HG03442 (cell line): Measurements from ENCODE around the gene GTPBP2.

Source experiments
- ATAC-seq: cut with Tn5 transposase; IDR thresholded peaks from one replicate; pipeline ENCODE4 v1.9.1; 2021; ENCODE audit warnings: mild to moderate bottlenecking, moderate library complexity; ENCODE audit not compliant: unreplicated experiment

Gene GTPBP2, protein sequence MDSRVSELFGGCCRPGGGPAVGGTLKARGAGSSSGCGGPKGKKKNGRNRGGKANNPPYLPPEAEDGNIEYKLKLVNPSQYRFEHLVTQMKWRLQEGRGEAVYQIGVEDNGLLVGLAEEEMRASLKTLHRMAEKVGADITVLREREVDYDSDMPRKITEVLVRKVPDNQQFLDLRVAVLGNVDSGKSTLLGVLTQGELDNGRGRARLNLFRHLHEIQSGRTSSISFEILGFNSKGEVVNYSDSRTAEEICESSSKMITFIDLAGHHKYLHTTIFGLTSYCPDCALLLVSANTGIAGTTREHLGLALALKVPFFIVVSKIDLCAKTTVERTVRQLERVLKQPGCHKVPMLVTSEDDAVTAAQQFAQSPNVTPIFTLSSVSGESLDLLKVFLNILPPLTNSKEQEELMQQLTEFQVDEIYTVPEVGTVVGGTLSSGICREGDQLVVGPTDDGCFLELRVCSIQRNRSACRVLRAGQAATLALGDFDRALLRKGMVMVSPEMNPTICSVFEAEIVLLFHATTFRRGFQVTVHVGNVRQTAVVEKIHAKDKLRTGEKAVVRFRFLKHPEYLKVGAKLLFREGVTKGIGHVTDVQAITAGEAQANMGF

DNA sequence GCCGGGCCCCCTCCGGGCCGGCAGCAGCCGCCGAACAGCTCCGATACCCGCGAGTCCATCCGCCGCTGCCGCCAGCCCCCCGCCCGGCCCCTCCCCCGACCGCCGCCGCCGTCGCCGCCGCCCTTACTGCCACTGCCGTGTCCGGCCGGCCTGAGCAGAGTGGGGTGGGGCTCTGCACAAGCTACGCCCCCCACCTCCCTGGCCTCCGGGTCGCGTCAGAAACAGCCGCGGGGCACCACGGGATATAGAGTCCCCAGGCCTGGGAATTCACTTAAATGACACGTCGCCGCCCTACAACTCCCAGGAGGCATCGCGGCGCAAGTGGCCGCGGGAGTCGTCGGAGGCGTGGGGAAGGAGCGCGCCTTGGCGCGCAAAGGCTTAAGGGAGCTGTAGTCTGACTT lies at the start of gene GTPBP2:
TSS of gene GTPBP2 (minus strand) at position 161 of the 401 bp plus-strand sequence. CDS start at position 59, 102 bp downstream.
- peak; percentile 83 for ATAC-seq

DNA sequence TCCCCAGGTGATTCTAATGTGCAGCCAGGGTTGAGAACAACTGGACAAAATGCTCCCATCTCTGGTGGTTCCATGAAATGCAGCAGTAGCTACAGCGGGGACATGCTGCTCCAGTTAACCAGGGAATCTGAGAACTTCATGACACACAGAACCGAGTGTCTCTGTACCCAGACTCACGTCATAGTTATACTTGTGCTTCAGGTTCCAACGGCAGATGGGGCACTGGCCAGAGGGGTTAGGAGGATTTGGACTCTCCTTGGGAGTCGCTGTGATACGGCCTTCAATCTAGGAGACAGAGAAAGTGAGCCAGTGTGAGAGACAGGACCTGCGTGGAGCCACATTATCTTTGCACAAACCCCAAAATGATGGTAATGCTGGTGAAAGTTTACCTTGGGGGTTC lies 49.3 kb upstream of the GTPBP2 start:
- no peak for ATAC-seq

DNA sequence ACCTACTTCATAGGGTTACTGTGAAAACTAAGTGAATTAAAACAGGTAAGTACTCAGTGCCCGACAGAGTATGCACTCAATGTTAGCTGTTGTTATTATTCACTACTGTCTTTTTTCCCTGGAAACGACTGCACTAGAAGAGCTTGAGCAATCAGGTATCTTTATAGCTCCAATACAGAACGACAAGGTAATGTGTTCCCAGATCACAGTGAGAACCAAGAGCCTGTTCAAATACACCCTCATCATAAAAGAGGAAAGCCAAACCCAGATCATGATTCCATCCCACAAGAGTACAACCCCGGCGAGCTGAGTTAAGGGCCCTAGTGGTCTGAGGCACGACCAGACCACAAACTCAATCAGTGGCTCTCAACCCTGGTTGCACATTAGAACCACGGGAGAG lies 48.7 kb upstream of the GTPBP2 start:
- ATAC-seq = no peak

DNA sequence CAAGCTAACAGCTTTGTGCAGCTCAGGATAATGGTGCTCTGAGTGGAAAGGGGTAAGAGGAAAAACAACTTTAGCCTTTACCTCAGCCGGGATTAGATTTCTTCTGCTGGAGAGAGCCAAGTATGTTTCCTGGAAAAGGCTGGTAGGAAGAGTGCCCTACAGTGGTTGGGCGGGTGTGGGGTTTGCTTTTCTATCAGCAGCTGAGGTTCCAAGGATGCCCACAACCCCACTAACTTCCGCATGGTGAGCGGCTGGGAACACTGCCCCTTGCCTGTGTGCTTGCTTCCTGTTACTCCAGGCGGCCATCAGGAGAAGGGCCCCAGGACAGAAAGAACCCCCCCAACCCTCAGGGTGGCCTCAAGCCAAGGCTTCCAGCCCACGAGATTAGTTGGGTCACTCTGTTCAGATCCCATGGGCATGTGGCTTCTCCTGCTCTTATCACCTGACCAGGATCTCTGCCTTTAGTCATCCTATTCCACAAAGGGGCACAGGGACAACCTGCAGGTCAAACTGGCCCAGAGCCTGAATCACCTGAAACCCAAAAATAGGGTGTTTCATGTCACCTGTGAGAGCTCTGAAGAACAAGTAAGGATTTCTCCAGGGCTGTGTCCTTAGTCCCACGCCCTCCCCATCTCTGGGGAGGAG lies 48.0 kb upstream of the GTPBP2 start:
- no peak for ATAC-seq

DNA sequence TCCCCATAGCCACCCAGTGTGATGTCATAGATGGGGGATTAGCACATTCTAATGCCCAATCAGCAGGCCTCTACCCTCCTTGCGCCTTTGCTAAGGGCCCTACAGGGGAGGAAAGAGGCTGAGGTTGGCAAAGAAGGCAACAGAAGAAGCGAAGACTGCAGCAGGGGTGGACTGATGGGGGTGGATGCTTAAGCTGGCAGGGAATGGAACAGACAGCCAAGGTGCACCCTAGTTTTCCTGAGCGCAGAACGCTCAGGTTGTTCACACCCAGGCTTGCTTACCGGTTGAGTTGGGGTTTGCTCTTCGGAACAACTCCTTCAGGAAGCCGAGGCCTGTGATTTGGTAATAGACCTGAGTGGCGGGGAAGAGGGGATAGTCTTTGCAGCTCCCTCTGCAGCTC lies 45.9 kb upstream of the GTPBP2 start:
- ATAC-seq = no peak

DNA sequence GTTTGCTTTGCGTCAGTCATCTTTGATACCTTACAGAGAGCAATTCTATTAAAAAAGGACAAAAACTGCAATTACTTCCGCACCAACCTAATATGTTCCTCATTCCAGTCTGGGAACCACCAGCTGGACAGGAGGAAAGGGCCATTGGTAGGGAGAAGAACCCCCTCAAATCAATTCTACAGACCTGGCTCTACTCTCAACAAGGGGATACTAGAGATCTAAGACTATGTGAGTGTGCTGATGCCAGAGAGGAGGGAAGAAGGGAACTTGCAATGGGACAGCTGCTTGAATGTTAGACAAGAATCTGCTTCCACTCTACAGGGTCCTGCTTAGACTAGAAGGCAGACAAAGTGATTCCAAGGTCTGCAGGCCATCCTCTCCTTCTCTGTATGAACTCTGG lies 45.2 kb upstream of the GTPBP2 start:
- no peak for ATAC-seq

DNA sequence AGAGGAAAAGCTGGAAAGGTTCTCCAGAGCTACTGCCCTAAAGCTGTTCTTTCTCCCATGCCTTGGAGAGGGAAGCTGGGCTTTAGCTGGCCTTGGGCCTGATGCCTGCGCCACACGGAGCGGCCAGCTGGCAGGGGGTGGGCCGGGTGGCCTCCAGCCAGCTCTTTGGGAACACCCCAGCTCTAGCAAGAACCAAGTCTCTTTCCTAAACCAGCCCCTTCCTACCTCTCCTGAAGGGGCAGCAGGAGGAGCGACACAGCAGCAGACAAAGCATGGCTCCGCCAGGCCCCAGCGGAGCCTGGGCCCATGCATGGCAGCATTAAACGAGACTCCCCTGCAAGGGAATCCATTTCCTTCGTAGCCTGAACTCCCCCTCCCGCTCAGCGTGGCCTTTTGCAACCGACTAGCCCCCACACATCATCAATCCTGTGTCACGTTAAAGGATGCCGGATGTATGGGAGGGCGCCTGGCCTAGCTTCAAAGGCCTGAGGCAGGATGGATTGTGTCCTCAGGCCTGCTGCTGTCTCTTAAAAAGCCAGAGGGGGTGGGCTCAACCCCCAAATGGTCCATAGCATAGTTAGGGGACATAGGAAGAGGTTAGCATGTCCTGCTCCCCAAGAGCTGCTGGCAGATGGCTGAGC lies 44.5 kb upstream of the GTPBP2 start:
- ATAC-seq = no peak

DNA sequence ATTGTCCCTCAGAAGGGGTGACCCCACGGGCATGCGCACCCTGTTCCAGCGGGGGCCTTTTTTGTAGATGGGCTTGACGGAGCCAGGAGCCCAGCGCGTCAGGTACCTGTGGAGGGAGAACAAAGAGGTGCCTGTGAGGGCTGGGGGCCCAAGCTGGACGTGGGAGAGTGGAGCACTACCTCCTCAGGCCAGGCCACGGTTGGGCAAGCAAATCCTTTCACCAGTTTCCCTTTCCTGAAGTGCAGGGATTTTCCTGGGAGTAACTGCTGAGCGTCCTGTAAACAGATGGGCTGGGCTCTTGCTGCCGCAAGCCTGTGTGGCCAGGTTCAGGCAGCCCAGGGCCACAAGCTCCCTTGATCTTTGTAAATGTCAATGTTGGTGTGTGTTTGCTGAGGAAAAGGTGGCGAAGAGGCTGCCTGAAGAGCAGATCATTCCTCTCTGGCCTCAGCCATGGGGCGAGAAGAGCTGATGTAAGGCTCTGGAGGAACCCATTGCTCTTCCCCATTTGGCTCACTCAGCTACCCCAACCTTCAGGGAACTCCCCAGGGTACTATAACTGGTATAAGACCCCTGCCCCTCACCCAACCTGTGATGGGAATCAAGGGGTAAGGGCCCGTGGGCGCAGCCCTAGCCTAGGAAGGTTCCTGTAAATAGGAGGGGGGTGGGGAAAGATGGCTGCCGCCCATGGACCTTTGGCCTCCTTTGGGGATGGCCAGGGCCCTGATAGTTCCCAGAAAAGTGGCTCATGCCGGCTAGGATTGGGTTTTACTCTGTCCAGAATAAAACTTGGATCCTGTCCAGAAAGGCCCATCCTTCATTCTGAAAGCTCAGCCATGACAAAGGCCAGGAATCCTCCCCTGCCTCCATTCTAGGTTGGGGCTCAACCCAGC lies 43.0 kb upstream of the GTPBP2 start:
- no peak for ATAC-seq

DNA sequence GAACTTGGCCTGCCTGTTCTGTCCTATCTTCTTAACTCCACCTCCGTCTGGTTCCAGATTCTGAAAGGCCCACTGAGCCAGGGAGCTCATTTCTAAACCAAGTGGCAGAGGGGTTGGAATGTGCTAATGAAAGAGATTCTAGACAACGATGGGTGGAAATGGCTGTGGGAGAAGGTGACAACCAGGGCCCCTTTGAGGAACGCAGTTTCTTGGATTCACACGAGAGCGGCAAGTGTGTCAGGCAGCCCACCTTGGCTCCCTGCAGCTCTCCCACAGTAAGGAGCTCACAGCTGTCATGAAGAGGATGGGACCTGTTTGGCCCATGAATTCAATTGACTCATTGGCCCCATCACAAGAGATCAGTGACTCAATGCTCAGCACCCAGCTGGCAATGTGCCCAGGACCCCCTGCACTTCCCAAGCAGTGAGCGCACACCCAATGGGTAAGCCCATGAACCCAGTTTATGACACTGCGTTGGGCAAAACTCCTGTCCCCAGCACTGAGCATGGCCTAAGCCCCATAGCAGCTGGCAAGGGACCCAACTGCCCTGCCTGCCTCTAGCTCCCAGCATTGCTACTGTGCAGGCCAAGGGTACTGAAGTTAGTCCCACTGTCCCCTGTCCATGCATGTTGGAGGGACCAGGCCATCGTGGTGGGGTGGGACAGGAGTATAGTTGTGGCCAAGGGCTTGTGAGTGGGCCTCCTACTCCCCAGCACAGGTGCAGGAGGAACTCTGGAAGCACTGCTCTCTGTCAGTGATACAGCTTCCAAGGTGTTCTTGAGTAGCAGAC lies 42.1 kb upstream of the GTPBP2 start:
- ATAC-seq = no peak

DNA sequence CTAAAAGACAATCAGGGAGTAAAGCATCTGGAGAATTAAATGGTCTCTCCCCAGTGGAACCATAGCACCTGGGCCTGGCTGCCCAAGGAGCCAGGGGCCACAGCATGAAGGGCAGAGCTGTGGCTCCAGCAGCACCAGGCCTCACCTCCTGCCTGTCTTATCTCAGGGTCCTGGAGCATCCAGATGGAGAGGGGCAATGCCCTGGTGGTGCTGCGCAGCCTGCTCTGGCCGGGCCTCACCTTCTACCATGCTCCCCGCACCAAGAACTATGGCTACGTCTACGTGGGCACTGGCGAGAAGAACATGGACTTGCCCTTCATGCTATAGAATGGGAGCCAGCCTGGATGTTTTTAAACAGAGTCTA lies 41.5 kb upstream of the GTPBP2 start:
- no peak for ATAC-seq

DNA sequence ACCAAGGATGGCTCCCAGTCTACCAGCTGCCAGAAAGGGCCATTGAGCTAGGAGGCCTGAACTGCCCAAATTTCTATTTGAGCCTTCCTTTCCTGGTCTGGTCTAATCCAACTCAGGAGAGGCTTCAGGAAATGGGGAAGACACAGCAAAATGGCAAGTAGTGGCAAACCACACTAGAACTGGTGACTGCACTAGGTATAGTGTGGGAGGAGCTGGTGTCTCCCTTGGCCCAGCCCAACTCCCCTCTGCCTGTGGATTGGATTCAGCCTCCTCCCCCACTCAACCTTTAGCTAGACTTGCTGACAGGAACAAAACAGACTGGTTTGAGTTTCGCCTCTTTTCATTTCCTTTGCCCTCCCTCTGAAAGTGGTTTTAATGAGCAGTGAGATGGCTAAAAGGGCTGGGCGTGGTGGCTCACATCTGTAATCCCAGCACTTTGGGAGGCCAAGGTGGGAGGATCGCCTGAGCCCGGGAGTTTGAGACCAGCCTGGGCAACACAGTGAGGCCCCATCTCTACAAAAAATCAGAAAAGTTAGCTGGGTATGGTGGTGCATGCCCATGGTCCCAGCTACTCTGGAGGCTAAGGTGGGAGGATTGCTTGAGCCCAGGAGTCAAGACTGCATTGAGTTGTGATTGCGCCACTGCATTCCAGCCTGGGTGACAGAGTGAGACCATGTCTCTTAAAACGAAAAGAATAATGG lies 41.0 kb upstream of the GTPBP2 start:
- no peak for ATAC-seq

DNA sequence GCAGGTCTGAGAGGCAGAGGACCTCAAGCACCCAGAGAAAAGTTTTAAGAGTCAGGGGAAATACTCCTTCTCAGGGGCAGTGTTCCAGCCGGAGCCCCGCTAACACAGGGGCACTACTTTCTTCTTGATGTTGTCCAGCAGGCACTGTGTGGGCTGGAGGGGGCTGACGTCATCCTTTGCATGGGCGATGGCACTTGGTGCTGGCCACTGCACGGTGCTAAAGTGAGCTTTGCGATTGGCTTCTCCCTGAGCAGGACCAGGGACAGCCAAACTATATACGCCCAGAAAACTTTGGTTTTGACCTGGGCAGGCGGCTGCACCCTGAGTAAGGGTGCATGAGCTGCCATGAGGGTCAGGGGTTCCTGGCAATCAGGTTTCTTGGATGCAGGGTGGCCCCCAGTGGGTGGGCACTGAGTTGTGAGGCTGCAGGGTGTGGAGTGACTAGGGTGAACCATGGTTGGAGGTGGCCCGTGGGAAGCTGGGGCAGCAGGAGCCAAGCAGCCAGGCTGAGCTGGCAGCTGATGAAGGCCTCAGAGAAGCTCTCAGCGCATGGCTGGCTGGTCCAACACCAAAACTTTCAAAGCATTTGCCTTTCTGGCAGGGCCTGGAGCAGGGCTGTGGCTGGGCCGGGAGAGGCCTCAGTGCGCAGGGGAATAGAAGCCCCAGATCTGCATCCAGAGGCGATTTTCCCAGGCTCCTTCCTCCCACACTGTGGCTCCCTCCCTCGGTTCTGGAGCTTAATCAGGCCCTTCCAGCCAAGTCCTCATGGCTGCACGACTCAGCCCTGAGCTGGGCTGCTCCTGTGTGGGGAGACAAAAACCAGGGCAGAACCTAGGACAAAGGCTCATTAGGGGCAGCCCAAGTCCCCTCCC lies 40.2 kb upstream of the GTPBP2 start:
- ATAC-seq = no peak

DNA sequence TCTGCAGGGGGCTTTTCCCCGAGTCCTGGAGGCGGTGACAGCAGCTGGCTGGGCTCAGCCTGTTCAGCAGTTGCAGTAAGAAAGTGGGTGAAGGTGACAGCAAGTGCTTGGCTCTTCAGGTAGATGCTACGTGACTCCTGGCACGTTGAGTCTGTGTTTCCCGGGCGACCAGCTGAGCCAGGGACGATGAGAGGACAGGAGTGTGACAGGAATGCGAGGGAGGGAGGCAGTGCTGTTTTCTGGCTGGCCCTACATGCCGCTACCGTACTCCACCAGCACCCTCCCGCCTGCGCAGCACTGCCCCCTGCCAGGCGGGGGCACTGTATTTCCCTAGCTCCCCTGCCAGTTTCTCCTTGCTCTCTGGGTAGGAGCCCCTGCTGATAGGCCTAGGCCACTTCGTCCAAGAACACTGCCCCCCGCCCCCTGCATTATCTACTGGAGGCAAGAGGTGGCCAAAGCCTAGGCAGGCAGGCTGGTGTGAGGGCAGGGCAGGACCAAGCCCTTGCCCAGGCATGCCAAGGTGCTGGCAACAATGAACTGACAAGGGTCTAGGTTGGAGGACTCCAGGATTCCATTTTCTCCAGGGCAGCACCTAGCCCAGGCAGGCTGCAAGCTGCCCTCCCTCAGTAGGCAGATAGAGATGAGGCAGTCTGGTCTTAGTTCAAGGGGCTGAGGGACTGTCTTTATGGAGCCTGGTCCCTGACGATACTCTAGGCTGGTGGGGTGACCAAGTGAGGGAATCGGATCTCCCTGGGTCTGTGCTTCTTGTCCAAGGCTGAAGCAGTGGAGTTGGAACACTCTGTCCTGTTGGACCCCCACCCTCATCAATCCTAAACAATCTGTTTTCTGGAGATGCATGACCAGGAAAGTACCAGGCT lies 39.3 kb upstream of the GTPBP2 start:
- no peak for ATAC-seq

DNA sequence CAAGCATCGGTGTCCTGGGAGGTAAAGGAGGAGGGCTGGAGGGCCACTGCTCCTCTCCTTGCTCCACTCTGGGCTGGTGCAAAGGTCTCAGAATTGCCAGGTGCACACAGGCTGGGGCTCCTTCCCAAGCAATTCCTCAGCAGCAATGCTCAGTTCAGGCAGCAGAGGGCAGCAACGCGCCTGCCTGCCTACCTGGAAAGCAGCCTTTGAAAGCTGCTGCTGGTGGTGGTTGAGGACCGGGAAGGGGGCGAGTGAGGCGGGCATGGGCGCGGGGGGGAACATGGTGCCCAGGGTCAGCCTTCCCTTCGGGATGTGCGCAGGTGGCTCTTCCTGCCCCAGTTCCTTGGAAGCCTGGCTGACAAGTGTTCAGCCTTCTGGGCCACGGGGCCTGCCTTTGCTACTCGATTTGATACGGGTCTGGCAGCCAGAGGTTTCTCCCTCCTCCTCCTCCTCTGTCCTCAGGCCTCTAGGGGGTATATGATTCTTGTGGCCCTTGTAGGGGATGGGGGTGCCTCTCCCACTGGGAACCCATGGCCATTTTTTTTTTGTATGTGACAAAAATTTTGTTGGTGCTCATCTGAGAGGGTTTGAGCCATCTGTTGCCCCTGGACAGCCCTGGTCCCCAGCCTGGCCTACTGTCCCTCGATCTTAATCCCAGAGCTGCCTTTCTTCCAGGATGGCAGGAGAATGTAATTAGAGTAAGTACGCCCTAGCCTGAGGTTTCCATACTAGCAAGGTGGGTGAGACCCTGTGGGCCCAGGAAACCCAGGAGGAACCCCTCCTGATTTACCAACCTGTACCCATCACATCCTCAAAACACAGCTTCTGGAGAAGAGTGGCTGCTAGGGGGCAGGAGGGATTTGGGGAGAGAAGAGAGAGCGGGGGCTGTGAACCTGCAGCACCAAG lies 38.4 kb upstream of the GTPBP2 start:
- ATAC-seq = peak; percentile 49

DNA sequence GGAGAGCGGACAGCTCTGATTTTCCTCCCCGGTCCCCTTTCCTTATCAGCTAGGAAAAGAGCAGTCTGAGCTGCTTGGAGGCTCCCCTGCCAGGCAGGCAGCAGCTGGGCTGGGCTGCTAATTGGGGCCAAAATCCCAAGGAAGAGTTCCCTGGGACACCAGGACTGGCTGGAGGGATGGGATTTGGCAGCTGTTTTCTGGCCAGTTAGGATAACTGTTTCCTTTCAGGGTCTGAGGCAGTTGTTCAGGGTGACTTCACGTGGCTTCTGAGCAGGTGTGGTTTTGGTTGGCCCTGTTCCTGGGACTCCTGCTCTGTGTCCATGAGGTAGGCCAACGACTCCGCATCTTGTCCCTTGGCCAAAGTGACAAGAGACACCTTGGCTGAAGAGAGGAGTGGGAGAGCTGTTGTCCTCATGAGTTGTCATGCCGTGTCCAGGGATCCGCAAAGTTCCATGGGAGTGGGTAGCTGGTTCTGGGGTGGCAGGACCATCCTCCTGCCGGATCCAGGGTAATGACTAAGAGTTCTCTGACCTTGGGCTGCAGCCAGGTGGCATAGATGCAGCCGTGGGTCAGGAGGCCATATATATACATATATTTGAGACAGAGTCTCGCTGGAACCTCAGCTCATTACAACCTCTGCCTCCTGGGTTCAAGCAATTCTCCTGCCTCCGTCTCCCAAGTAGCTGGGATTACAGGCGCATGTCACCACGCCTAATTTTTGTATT lies 37.3 kb upstream of the GTPBP2 start:
- ATAC-seq = no peak

DNA sequence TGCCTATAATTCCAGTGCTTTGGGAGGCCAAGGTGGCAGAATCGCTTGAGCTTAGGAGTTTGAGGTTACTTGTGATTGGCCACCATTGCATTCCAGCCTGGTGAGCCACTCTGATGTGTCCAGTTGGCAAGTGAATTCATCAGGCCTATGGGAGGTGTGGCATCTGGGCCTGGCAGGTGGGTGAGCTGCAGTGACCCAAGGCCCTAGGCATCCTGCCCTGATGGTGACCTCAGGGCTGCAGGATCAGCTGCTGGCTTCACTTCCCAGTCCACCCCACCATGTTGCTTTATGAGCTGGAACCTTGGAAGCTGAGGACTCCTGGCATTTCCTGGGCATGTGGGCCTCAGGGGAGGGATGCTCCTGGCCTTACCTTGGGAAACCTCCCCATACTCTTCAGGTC lies 36.3 kb upstream of the GTPBP2 start:
- ATAC-seq = no peak
